NCI-H526 (cell line): Measurements from ENCODE around the gene SORL1-AS1.

Source experiments
- DNase-seq, 2 experiments: peaks; one replicate each; lab custom pipeline; 2025; lab: John Stamatoyannopoulos, UW

SORL1-AS1 gene

GRCh38 chr11:121476379-121477032, 23.7 kb upstream of the SORL1-AS1 start:
- peak; percentile 91 to 93 for DNase-seq

GRCh38 chr11:121474680-121475079, 21.9 kb upstream of the SORL1-AS1 start:
- no peak for DNase-seq

- peak in 1 of 2 experiments; percentile 52 for DNase-seq
Observed at GRCh38 chr11:121473064-121473777, 20.5 kb upstream of the SORL1-AS1 start.

- DNase-seq, result no peak
Observed at GRCh38 chr11:121472312-121472711, 19.5 kb upstream of the SORL1-AS1 start.

GRCh38 chr11:121471167-121471566, 18.4 kb upstream of the SORL1-AS1 start:
- DNase-seq, result no peak

GRCh38 chr11:121469910-121470309, 17.1 kb upstream of the SORL1-AS1 start:
- no peak for DNase-seq

- no peak for DNase-seq
Observed at GRCh38 chr11:121467965-121468364, 15.2 kb upstream of the SORL1-AS1 start.

- no peak for DNase-seq
Observed at GRCh38 chr11:121467471-121467870, 14.7 kb upstream of the SORL1-AS1 start.

- peak; percentile 94 to 97 for DNase-seq
Observed at GRCh38 chr11:121466063-121466794, 13.5 kb upstream of the SORL1-AS1 start.

GRCh38 chr11:121465709-121466062, 12.9 kb upstream of the SORL1-AS1 start:
- peak in 1 of 2 experiments; percentile 46 for DNase-seq

- no peak for DNase-seq
Observed at GRCh38 chr11:121464352-121464946, 11.7 kb upstream of the SORL1-AS1 start.

- no peak for DNase-seq
Observed at GRCh38 chr11:121463689-121464335, 11.0 kb upstream of the SORL1-AS1 start.

GRCh38 chr11:121461843-121462242, 9.1 kb upstream of the SORL1-AS1 start:
- no peak for DNase-seq

GRCh38 chr11:121460941-121461514, 8.3 kb upstream of the SORL1-AS1 start:
- no peak for DNase-seq

GRCh38 chr11:121459413-121460017, 6.7 kb upstream of the SORL1-AS1 start:
- peak; percentile 50 to 55 for DNase-seq

GRCh38 chr11:121458551-121458950, 5.8 kb upstream of the SORL1-AS1 start:
- DNase-seq, result no peak

- no peak for DNase-seq
Observed at GRCh38 chr11:121456816-121457431, 4.2 kb upstream of the SORL1-AS1 start.

- peak in 1 of 2 experiments; percentile 21 for DNase-seq
Observed at GRCh38 chr11:121456151-121456550, 3.4 kb upstream of the SORL1-AS1 start.

- DNase-seq, result no peak
Observed at GRCh38 chr11:121455115-121455514, 2.3 kb upstream of the SORL1-AS1 start.

GRCh38 chr11:121453589-121454299, 977 bp upstream of the SORL1-AS1 start:
- peak in 1 of 2 experiments; percentile 37 for DNase-seq
